Measurements from ENCODE around the gene BCR.
A peak's percentile ranks its signal among the peaks of the same experiment; 100 is the strongest.

The BCR gene

DNA sequence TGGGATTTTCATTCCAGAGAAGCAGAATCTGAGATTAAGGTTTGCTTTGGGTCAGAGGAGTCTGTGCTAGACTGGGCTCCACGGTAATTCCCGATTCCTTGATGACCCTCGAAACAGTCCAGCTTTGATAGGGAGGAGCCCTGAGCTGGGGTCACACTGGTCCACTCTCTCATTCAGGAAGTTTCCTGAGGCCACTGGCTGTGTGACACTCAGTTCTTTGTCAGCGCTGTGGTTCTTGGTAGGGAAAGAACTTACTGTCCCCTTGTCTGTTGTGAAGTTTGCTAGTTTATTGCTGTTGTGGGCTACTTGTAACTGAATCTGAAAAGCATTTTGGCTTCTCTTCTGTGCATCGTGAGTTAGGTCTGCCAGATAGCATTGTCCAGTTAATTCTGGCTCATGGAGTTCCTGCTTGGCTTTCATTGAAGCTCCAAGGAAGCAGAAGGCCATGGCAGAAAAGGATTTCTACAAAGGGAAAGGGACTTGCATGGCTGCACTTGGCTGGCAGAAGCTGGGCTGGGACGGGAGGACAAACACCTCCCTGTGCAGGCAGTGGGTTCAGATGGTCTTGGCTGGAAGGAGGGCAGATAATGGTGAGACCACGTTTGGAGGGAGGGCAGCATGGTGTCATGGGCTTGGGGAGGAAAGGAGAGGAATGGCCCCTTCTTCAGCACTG is 23.3 kb downstream of the BCR start:
- Mint-ChIP-seq H3K9me3 (no peaks in the 10 kb centered on the region), H3K4me1 (ENCODE audit: low read depth in 2 of 2) (peaks cover 38 to 42% of the 10 kb centered on the region in 2 donors), H3K27me3 (no peaks in the 10 kb centered on the region), H3K27ac (peak overlapping the region in 1 of 2 donors; percentile 79), H3K4me3 (no peak overlapping the region), H3K36me3 (ENCODE audit: insufficient read depth) (peaks cover 46% of the 10 kb centered on the region)
- no peak for ATAC-seq (replicated peaks)
- no peak for DNase-seq

DNA sequence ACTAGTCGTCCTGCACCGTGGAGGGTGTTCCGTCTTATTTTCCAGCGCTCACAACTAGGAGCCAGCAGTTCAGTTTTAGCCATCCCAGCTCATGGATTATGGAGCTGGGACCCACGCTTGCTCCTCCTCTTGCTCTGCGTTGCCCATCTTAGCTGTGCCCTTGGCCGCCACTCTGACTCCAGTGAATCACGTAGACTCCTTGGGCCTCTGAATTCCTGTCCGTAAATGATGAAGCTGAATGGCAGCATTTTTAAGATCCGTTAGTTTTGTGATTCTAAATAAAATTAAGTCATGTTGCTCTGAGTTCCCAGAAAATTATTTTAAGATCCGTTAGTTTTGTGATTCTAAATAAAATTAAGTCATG is 23.8 kb downstream of the BCR start:
- no peak overlapping the region for H3K27ac Mint-ChIP-seq
- H3K4me3 Mint-ChIP-seq = no peak overlapping the region
- no peaks in the 10 kb centered on the region for H3K27me3 Mint-ChIP-seq
- peaks cover 40% of the 10 kb centered on the region for H3K36me3 Mint-ChIP-seq (ENCODE audit: insufficient read depth)
- no peak for DNase-seq
- no peak for ATAC-seq (replicated peaks)
- H3K9me3 Mint-ChIP-seq = no peaks in the 10 kb centered on the region
- peaks cover 38 to 41% of the 10 kb centered on the region in 2 donors for H3K4me1 Mint-ChIP-seq (ENCODE audit: low read depth in 2 of 2)

DNA sequence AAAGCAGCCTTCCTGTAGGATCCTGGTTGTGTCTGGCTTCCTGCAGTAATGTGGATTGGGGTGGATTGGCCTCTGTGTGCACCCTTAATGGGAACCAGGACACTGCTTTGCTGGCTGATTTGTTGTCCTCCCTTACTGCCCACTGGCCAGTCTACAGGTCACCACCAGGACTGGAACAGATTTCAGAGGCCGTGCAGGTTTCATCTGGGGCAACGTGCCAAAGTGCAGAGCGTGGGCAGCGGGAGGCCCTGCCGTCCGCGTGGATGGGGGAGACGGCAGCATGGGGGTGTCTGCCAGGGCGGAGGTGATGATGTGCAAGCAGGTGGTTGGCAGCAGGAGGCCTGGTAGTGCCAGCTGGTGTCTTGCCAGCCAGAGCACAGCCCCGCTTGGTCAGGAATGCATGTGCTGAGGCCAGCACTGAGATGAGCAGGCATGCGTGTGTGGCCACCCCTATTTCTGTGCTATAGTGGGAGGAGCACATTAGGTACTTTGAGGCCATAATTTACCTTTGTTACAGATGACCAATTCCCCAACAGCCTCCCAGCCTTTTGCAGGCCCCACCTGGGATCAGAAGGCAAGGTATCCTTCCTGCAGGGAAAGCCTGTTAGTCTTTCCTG is 24.3 kb downstream of the BCR start:
- no peak for DNase-seq
- H3K4me3 Mint-ChIP-seq = no peak overlapping the region

DNA sequence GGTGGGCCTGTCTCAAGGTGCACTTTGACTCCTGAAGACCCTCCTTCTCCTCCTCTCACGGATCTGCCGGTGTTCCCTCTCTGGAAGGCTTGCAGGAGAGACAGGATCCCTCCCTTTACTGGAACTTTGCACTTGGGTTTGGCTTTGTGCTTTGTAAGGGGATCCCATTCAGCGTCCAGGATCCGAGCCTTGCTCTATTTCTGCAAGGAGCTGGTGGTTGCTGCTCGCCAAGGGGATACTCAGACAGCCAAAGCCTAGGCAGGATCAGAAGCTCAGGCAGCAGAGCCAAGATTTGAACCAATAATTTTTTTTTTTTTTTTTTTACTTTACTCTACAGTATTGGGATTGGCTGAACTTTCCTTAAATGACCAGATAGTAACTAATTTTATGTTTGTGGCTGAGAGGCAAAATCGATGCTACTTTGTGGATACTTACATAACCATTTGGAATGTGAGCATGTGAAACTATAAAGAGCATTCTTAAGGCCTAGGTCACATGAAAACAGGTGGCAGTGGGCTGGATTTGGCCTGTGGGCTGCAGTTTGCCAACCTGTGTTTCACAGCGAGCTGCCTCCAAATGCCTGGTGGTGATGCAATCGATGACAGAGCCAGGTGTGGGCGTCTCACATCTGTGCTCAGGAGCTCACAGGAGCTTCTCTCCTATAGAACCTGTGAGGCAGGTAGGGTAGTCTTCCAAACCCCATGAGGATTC is 25.2 kb downstream of the BCR start:
- H3K4me1 Mint-ChIP-seq (ENCODE audit: low read depth in 2 of 2) = peaks cover 33 to 36% of the 10 kb centered on the region in 2 donors
- peak overlapping the region in 1 of 2 donors; percentile 13 for H3K27ac Mint-ChIP-seq
- ATAC-seq (replicated peaks) (no peak), DNase-seq (no peak)
- H3K9me3 Mint-ChIP-seq = no peaks in the 10 kb centered on the region
- no peak overlapping the region for H3K4me3 Mint-ChIP-seq
- peaks cover 36% of the 10 kb centered on the region for H3K36me3 Mint-ChIP-seq (ENCODE audit: insufficient read depth)
- no peaks in the 10 kb centered on the region for H3K27me3 Mint-ChIP-seq

More for the DNA sequence above, 24.3 kb downstream of the BCR start:
- H3K27ac Mint-ChIP-seq = peak overlapping the region in 1 of 2 donors; percentile 13
- peaks cover 34 to 35% of the 10 kb centered on the region in 2 donors for H3K4me1 Mint-ChIP-seq (ENCODE audit: low read depth in 2 of 2)
- H3K9me3 Mint-ChIP-seq = no peaks in the 10 kb centered on the region
- ATAC-seq (replicated peaks) = no peak
- peaks cover 37% of the 10 kb centered on the region for H3K36me3 Mint-ChIP-seq (ENCODE audit: insufficient read depth)
- H3K27me3 Mint-ChIP-seq = no peaks in the 10 kb centered on the region

DNA sequence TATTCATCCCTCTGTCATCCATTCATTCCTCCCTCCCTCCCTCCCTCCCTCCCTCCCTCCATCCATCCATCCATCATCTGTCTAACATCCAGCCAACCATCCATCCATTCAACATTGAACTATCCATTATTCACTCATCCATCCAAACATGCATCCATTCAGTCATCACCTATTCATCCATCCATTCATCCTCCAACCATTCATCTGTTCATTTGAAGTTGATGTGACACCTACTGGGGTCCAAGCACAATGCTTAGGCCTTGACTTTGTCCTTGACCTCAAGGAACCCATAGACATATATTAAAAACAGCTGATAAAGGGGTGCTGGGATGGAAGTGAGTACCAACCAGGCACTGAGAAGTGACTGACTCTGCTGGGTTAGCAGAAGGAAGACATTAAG is 26.6 kb downstream of the BCR start:
- H3K4me3 Mint-ChIP-seq = no peak overlapping the region
- peaks cover 31% of the 10 kb centered on the region in 2 donors for H3K4me1 Mint-ChIP-seq (ENCODE audit: low read depth in 2 of 2)
- peak overlapping the region in 1 of 2 donors; percentile 51 for H3K27ac Mint-ChIP-seq
- no peaks in the 10 kb centered on the region for H3K27me3 Mint-ChIP-seq
- DNase-seq (no peak), ATAC-seq (replicated peaks) (no peak)
- H3K9me3 Mint-ChIP-seq = no peaks in the 10 kb centered on the region
- H3K36me3 Mint-ChIP-seq (ENCODE audit: insufficient read depth) = peaks cover 26% of the 10 kb centered on the region

DNA sequence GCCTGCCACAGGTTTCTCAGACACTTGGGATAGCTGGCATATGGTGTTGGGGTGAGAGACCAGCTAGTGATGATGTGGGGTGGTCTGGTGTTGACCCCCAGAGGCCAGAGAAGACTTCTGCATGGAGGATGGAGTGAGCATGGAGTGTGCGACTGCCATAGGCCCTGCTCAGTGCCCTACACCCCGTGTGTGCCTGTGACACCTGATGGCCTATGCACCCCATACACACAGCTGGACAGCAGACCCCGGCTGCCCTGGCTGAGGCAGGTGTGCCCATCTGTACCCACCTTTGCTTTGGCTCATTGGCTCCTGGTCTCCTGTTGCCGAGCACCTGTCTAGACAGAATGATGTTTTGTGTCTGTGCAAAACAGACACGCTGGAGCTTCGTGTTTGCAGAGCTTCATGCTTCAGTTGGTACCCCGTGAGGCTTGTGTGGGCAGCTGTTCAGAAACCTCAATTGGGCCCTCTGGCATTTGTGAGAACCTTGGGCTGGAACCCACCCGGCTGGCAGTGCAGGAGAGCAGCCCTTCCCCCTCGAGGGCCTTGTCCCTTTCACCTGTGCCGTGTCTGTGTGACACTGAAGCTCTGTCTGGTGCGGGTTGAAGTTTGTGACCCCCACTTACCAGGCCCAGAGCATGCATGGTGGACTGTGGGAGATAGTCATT is 27.6 kb downstream of the BCR start:
- no peak overlapping the region for H3K4me3 Mint-ChIP-seq
- ATAC-seq (replicated peaks) = no peak
- peak overlapping the region; percentile 51 to 91 for H3K27ac Mint-ChIP-seq

DNA sequence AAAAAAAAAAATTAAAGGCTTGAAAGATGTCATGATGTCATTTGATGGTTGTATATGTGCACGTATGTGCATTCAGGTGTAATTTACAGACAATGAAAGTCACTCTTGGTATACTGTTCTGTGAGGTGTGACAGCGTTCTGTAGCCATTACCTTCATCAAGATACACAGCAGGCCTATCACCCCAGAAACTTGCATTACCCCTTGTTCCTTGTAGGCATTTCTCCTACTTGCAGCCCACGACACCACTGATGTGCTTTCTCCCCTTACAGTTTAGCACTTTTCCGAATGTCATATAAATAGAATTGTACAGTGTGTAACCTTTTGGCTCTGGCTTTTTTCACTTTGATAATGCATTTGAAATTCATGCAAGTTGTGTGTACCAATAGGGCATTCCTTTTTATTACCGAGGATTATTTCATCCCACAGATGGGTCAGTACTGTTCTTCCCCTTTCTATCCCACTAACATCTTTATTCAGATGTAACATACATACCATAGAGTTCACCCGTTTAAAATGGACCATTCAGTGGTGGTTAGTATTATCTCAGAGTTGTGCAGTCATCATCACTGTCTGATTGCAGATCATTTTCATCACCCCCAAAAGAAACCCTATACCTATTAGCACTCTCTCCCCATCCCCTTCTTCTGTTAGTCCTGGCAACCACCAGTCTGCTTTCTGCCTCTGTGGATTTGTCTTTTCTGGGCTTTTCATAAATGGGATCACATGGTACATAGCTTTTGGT is 30.3 kb downstream of the BCR start:
- Mint-ChIP-seq H3K36me3 (ENCODE audit: insufficient read depth) (peaks cover 26% of the 10 kb centered on the region), H3K27ac (peak overlapping the region in 1 of 2 donors; percentile 10), H3K9me3 (no peaks in the 10 kb centered on the region), H3K4me1 (ENCODE audit: low read depth in 2 of 2) (peaks cover 36 to 55% of the 10 kb centered on the region in 2 donors), H3K4me3 (peak overlapping the region in 1 of 2 donors; percentile 3), H3K27me3 (no peaks in the 10 kb centered on the region)
- ATAC-seq (replicated peaks) = no peak
- no peak for DNase-seq

More for the DNA sequence above, 27.6 kb downstream of the BCR start:
- Mint-ChIP-seq H3K9me3 (no peaks in the 10 kb centered on the region), H3K36me3 (ENCODE audit: insufficient read depth) (peaks cover 27% of the 10 kb centered on the region), H3K4me1 (ENCODE audit: low read depth in 2 of 2) (peaks cover 32 to 38% of the 10 kb centered on the region in 2 donors), H3K27me3 (no peaks in the 10 kb centered on the region)
- no peak for DNase-seq

DNA sequence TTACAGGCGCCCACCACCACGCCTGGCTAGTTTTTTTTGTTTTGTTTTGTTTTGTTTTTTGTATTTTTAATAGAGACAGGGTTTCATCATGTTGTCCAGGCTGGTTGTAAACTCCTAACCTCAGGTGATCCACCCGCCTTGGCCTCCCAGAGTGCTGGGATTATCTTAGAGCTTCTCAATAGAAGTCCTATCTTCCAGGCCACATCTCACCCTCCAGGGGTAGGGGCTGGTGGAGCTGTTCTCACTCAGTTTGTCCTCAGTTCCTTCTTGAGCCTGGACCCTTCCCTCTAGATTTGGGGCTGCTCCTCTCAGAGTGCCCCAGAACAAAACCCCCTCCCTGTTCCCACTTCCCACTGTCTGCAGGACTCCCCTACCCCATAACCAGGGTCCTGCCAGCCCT is 31.3 kb downstream of the BCR start:
- H3K36me3 Mint-ChIP-seq (ENCODE audit: insufficient read depth) = peaks cover 22% of the 10 kb centered on the region
- H3K4me3 Mint-ChIP-seq = no peak overlapping the region
- ATAC-seq (replicated peaks) (no peak), DNase-seq (no peak)
- H3K27me3 Mint-ChIP-seq = no peaks in the 10 kb centered on the region
- H3K4me1 Mint-ChIP-seq (ENCODE audit: low read depth in 2 of 2) = peaks cover 43 to 62% of the 10 kb centered on the region in 2 donors
- H3K9me3 Mint-ChIP-seq = no peaks in the 10 kb centered on the region
- H3K27ac Mint-ChIP-seq = peak overlapping the region; percentile 85 to 88

DNA sequence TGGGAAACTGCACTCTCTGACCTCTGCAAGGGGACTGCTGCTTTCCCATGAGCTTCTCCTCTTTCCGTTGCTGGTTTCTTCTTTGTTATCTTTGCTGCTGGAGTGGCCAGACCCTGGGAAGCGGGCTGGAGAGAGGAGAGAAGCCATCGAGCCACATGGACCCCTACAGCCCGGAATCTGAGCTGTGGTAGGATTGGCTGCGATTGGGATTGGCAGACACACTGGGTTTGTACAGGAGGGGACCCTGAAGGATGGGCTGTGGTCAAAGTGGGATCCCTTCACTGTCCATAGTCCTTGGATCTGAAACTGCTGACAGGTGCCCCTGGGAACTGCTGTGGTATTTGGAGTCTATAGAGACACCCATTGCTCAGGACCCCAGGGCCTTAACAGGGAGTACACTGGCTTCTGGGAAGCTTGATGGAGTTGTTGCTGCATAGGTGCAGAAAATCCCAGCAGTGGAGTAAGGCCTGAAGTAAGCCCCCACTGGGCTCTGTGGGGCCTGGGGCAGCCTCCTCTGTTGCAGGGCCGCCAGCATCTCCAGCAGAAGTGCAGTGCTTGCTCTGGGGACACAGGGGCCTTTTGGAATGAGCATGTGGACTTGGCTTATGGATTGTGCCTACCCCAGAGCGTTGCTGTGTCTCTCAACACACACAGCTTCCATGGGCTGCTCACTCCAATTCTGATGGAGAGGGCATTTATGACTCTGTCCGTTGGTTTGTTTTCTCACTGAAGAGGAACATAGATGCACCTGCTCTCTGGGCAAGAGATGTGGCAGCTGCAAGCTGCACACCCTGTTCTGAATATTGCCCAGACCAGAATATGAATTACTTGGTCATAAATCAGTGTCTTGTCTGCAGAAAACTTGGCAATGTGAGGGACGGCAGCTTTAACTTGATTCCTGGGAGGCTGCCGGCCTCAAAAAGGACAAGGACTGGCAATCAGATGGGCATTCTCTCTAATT is 32.0 kb downstream of the BCR start:
- Mint-ChIP-seq H3K4me3 (no peak overlapping the region), H3K4me1 (ENCODE audit: low read depth in 2 of 2) (peaks cover 46 to 62% of the 10 kb centered on the region in 2 donors), H3K27ac (peak overlapping the region; percentile 85 to 88), H3K27me3 (no peaks in the 10 kb centered on the region), H3K9me3 (no peaks in the 10 kb centered on the region), H3K36me3 (ENCODE audit: insufficient read depth) (peaks cover 21% of the 10 kb centered on the region)
- no peak for DNase-seq
- no peak for ATAC-seq (replicated peaks)

DNA sequence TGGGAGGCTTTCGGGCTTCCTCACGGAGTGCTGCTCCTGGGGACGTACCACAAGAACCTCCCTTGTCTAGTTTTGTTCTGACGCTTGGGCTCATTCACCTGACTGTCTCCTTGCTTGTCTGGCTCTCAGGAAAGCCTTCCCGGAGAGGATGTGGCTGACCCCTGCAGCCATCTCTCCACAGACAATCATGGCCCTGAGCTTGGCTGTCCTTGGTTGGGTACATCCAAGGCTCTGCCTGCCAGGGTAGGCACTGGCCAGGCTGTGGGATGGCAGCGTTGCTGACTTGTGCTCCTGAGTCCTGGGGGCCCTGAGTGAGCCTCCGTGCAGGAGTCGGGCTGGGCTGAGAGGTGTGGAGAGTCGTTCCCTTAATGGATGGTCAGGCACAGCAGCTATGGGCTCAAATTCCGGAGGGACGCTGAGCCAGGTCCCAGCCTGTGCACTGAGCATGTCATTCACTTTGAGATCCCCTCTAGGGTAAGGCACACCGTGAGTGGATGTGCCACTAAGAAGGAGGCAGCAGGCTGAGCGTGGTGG is 32.8 kb downstream of the BCR start:
- peaks cover 22% of the 10 kb centered on the region for H3K36me3 Mint-ChIP-seq (ENCODE audit: insufficient read depth)
- no peak for ATAC-seq (replicated peaks)
- peak overlapping the region; percentile 44 to 88 for H3K27ac Mint-ChIP-seq

DNA sequence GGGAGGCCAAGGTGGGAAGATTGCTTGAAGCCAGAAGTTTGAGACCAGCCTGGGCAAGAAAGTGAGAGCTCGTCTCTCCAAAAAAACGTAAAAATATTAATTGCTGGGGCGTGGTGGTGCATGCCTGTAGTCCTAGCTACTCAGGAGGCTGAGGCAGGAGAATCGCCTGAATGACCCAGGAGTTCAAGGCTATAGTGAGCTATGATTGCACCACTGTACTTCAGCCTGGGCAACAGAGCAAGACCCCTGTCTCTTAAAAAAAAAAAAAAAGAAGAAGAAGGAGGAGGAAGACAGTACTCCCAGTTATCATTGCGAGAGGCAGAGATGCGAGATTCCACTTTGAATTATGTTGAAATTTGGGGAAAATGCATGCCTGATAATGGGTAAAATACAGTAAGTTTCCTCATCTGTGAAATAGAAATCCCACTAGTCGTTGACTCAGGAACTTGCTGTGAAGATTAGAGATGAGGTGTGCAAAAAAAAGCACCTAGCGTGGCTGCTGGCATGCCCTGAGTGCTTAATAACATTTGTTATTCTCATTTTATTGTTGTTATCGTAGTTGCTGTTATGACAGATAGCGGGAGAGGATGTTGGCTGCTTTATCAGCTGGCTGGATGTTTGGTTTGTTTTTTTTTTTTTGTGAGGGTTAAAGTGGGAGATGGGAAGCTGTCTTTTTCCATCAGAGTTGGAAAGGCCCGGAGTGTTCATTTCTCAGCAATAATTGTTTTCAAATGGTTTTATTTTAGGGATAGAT is 33.4 kb downstream of the BCR start:
- no peak overlapping the region for H3K4me3 Mint-ChIP-seq
- H3K4me1 Mint-ChIP-seq (ENCODE audit: low read depth in 2 of 2) = peaks cover 53 to 71% of the 10 kb centered on the region in 2 donors
- DNase-seq (no peak), ATAC-seq (replicated peaks) (no peak)
- peaks cover 22% of the 10 kb centered on the region for H3K36me3 Mint-ChIP-seq (ENCODE audit: insufficient read depth)
- H3K9me3 Mint-ChIP-seq = no peaks in the 10 kb centered on the region
- peak overlapping the region; percentile 44 to 88 for H3K27ac Mint-ChIP-seq
- H3K27me3 Mint-ChIP-seq = no peaks in the 10 kb centered on the region

More for the DNA sequence above, 32.8 kb downstream of the BCR start:
- Mint-ChIP-seq H3K4me3 (no peak overlapping the region), H3K4me1 (ENCODE audit: low read depth in 2 of 2) (peaks cover 46 to 64% of the 10 kb centered on the region in 2 donors), H3K9me3 (no peaks in the 10 kb centered on the region), H3K27me3 (no peaks in the 10 kb centered on the region)
- DNase-seq = no peak
